Left ventricle myocardium superior (tissue), 1 donor: ENCODE measurements around the gene PTH1R. TPM values are rescaled to one million over a fixed set of nuclear protein-coding genes. Genes with fewer than 3 reads are reported as not detected.

Experiments
- ATAC-seq: fragments of 200-7000 bp; cut with Tn5 transposase; one replicate; pipeline ENCODE4 v1.9.1; 2020; ENCODE audit warnings: mild to moderate bottlenecking, moderate library complexity
- DNase-seq: peaks from one replicate; pipeline ENCODE4 v3.0.0-alpha.2; 2020
- intact Hi-C: fragments of 100-400 bp; cut with micrococcal nuclease; formaldehyde crosslinking; loops from one replicate; pipeline ENCODE4 v1.11.0; 2022
- total RNA-seq: library from RNA; stranded (reverse); fragmentation: NEBNext Ultra II Directional; extraction: Animal tissue kit (Norgen Biotek cat#: 25700); gene quantifications from one replicate; pipeline ENCODE4 v1.2.1, GENCODE V29; 2021
- donor health status: DM: no; HTN: yes; CAD: no; lungs with severe emphysema.

Gene PTH1R
- total RNA-seq, 1 donor from 2014 or later: 13.0 TPM

- ATAC-seq (no peak), DNase-seq (no peak)
- intact Hi-C loops: no loop called here
These were observed 70.0 kb downstream of the PTH1R start for GRCh38 chr3:46947546-46947901.

DNA sequence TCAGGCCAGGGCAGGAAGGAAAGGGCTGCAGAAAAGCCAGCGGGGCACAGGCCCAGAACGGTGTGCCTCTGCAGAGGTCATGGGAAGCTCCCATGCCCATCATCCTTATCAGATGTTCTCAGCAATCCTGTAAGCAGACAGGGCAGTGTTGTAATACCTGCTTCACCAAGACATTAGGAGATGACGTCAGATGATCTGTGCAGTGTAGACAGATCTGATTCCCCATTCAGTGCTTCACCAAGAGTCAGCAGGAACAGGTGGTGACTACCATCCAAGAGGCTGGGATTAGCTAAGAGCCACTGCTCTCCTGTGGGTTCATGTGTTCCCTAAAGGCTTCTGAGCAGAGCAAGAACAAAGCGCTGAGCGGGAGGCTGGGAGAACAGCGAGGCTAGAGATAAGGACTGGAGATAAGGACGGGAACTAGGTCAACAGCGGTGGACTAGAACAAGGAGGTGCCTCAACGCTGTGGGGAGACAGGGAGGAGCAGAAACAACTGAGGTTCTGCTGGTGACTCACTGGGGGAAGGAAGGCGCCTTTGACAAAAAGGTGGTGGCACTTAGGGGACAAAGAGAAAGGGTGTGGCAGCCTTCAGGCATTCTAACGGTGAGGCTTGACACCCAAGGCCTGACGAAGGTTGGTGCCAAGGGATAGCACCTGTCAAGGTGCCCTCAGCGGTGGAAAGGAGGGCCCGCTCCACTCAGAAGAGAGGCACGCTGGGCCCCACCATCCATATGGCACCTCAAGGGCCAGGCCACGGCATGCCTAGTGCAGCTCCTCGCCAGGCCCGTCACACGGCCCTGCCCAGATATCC, 70.7 kb downstream of the PTH1R start:
- intact Hi-C loops: no loop called here
- DNase-seq: peak; percentile 54
- ATAC-seq: peak; percentile 68

DNA sequence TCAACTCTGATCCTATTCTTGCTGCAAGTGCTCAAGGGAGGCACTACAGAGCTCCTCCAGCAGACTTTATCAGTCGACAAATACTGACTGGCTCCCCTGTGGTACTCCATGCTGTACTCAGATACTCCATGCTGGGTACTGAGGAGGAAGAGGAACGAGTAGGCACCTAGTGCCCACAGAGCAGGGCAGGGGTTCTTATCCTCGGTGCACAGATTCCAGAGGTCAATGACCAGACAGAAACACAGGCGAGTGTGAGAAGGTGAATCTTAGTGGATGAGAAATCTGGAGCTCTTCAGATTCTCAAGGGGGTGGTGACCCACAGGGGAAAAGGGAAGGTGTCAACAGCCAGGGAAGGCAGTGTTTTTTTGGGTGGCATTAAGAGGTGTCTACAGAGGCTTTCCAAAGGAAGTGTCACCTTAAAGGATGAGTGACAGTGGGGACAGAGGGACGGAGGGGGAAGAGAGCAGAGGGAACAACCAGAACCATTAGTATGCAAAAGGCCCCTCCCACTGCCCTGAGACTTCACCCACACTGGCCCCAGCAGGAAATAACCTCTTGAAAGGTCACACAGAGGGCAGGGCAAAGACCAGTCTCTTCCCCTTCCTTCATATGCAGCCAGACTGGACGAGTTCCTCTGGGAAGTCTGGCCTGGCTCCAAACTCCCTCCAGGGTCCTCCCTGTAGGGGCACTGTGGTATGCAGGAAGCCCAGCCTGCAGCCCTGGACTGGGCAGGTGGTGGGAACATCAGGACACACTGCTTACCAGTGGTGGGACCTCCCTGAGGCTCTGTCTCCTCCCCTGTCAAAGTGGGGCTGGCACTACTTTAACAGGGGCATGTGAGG, 71.5 kb downstream of the PTH1R start:
- ATAC-seq (peak; percentile 36), DNase-seq (peak; percentile 59)
- intact Hi-C loops: no loop called here

DNA sequence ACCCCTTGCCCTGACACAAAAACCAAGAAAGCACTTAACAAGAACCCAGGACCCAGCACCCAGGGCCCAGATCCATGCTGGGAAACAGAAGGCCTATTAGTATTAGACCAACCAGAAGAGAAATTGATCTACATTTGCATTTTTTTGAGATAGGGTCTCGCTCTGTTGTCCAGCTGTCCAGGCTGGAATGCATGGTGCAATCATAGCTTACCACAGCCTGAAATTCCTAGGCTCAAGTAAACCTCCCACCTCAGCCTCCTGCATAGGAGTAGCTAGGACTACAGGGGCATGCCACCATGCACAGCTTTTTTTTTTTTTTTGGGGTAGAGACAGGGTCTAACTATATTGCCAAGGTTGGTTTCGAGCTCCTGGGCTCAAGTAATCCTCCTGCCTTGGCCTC, 72.7 kb downstream of the PTH1R start:
- DNase-seq: no peak
- no peak for ATAC-seq
- intact Hi-C loops: no loop called here

DNA sequence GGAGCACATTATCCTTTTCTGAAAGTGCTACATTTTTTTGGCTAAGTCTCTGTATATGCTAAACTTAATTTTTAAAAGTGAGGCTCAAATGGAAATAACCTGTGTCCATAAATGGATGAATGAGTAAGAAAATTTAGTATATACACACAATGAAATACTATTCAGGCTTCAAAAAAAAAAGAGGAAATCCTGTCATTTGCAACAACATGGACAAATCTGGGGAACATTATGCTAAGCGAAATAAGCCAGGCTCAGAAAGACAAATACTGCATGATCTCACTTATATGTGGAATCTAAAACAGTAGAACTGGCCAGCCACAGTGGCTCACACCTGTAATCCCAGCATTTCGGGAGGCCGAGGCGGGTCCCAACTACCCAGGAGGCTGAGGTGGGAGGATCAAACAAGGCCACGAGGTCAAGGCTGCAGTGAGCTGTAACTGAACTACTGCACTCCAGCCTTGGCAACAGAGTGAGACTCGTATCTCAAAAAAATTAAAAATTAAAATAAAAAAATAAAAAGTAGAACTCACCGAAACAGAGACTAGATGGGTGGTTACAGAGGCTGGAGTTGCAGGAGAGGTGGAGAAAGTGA, 73.2 kb downstream of the PTH1R start:
- intact Hi-C loops: no loop called here
- no peak for ATAC-seq
- DNase-seq: no peak

GRCh38 chr3:46952813-46953212, 75.3 kb downstream of the PTH1R start:
- intact Hi-C loops: no loop called here
- DNase-seq: no peak
- no peak for ATAC-seq

Other genes starting within 250 kb of the PTH1R start
- gene ALS2CL, start 184.0 kb upstream of the PTH1R start, total RNA-seq: 33.1 TPM
- 0.74 TPM for gene TMIE, start 176.3 kb upstream of the PTH1R start, total RNA-seq
- gene PRSS50, start 159.9 kb upstream of the PTH1R start, total RNA-seq: 0.10 TPM
- 9,164 TPM for gene MYL3, start 14.3 kb upstream of the PTH1R start, total RNA-seq
- 29.6 TPM for gene CCDC12, start 99.0 kb downstream of the PTH1R start, total RNA-seq
- 11.4 TPM for gene NBEAL2, start 101.9 kb downstream of the PTH1R start, total RNA-seq